Left lung (tissue), 14 donors: ENCODE results near the gene GAGE1. TPM values are rescaled to one million over a fixed set of nuclear protein-coding genes. Genes with fewer than 3 reads are reported as not detected.
A peak's percentile ranks its signal among the peaks of the same experiment; 100 is the strongest.
"Not testable (repeated sequence)": the region's sequence is repeated elsewhere in the genome, so short reads cannot be mapped to it uniquely, and the experiment has no call there.

Experiments
- ATAC-seq: fragments of 200-7000 bp; cut with Tn5 transposase; one replicate; pipeline ENCODE4 v1.9.1; 2020; ENCODE audit warnings: moderate library complexity
- DNase-seq, 4 donors: peaks; one replicate each; pipeline ENCODE4 v3.0.0-alpha.2; 2013 to 2020
- H3K27ac ChIP-seq, 2 donors: fragments of 200-600 bp; sonication (generic) in 1 of 2; one replicate each; pipeline versions ENCODE4 v1.5.0 to v1.8.0; 2020 to 2021
- H3K27me3 ChIP-seq, 2 donors: fragments of 200-600 bp; sonication (generic) in 1 of 2; one replicate each; pipeline versions ENCODE4 v1.5.0 to v1.8.0; 2020 to 2021
- H3K36me3 ChIP-seq, 2 donors: fragments of 200-600 bp; sonication (generic) in 1 of 2; one replicate each; pipeline versions ENCODE4 v1.5.0 to v1.8.0; 2020 to 2021
- H3K4me1 ChIP-seq, 2 donors: fragments of 200-600 bp; one replicate each; pipeline ENCODE4 v1.8.0; 2021
- H3K4me3 ChIP-seq, 2 donors: fragments of 200-600 bp; sonication (generic) in 1 of 2; one replicate each; pipeline versions ENCODE4 v1.5.0 to v1.8.0; 2020 to 2021; ENCODE audit warnings: mild to moderate bottlenecking in 1 of 2
- H3K9me3 ChIP-seq, 2 donors: fragments of 200-600 bp; sonication (generic) in 1 of 2; one replicate each; pipeline versions ENCODE4 v1.5.0 to v1.8.0; 2020 to 2021
- intact Hi-C, 2 donors: fragments of 100-400 bp; cut with DNase I; formaldehyde crosslinking; loops; one replicate each; pipeline versions ENCODE4 v1.11.2 to v1.14.2; 2022
- long read RNA-seq, 12 donors: library from polyadenylated mRNA in 2 of 12; unstranded in 2 of 12; transcript quantifications; one replicate each; pipeline ENCODE4 v2.0.0 and lab custom pipeline, GENCODE V29; 2019 to 2026
- polyA plus RNA-seq, 6 donors: library from polyadenylated mRNA; unstranded; fragments of 120-200 nt; gene quantifications; one replicate each; pipeline ENCODE4 v1.2.1, GENCODE V29; 2013; ENCODE audit not compliant: insufficient read length in 6 of 6
- total RNA-seq, 2 donors: library from RNA; stranded (reverse); fragmentation: NEBNext Ultra II Directional; extraction: Animal tissue kit (Norgen Biotek cat#: 25700); gene quantifications; one replicate each; pipeline ENCODE4 v1.2.1, GENCODE V29; 2021
- donor health status: DM: no; HTN: yes; CAD: no.
- donor health status: DM: no; HTN: no; CAD: no.

GAGE1 gene, protein sequence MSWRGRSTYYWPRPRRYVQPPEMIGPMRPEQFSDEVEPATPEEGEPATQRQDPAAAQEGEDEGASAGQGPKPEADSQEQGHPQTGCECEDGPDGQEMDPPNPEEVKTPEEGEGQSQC
- total RNA-seq (not detected), polyA plus RNA-seq (under 1 TPM in 1 of 6 donors, not detected in 5; 0.06 TPM)
- long read RNA-seq, donor 1: 0 reads
- long read RNA-seq, donor 2: 0 reads
- long read RNA-seq, donor 3: 0 reads
- long read RNA-seq, donor 4: 0 reads
- long read RNA-seq, donor 5: 0 reads
- long read RNA-seq, donor 6: 0 reads
- long read RNA-seq, donor 7: 0 reads
- long read RNA-seq, donor 8: 0 reads
- long read RNA-seq, donor 9: 0 reads
- long read RNA-seq, donor 10: 0 reads
- long read RNA-seq, donor 11: 0 reads
- long read RNA-seq, donor 12: 0 reads

DNA sequence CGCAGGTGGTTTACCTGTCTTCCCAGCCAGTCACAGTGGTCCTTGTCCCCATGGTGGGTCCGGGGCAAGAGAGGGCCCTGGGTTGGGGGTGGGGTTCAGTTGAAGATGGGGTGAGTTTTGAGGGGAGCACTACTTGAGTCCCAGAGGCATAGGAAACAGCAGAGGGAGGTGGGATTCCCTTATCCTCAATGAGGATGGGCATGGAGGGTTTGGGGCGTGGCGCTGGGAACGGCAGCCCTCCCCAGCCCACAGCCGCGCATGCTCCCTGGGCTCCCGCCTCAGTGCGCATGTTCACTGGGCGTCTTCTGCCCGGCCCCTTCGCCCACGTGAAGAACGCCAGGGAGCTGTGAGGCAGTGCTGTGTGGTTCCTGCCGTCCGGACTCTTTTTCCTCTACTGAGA is at the start of gene GAGE1:
GAGE1 (plus strand) TSS at position 301 of the 400 bp plus-strand sequence. CDS start 1,155 bp downstream, outside the sequence.
- ATAC-seq, DNase-seq, H3K27ac ChIP-seq, intact Hi-C loops, H3K27me3 ChIP-seq, H3K36me3 ChIP-seq, H3K4me1 ChIP-seq, H3K4me3 ChIP-seq, H3K9me3 ChIP-seq: not testable (repeated sequence)

DNA sequence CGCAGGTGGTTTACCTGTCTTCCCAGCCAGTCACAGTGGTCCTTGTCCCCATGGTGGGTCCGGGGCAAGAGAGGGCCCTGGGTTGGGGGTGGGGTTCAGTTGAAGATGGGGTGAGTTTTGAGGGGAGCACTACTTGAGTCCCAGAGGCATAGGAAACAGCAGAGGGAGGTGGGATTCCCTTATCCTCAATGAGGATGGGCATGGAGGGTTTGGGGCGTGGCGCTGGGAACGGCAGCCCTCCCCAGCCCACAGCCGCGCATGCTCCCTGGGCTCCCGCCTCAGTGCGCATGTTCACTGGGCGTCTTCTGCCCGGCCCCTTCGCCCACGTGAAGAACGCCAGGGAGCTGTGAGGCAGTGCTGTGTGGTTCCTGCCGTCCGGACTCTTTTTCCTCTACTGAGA is 47.8 kb upstream of the GAGE1 start, which contains the start of gene GAGE12E:
GAGE12E (plus strand) TSS at position 301 of the 400 bp plus-strand sequence. CDS start 1,155 bp downstream, outside the sequence.
- H3K27ac ChIP-seq, ATAC-seq, H3K4me1 ChIP-seq, H3K4me3 ChIP-seq, H3K9me3 ChIP-seq, DNase-seq, intact Hi-C loops, H3K36me3 ChIP-seq, H3K27me3 ChIP-seq: not testable (repeated sequence)

DNA sequence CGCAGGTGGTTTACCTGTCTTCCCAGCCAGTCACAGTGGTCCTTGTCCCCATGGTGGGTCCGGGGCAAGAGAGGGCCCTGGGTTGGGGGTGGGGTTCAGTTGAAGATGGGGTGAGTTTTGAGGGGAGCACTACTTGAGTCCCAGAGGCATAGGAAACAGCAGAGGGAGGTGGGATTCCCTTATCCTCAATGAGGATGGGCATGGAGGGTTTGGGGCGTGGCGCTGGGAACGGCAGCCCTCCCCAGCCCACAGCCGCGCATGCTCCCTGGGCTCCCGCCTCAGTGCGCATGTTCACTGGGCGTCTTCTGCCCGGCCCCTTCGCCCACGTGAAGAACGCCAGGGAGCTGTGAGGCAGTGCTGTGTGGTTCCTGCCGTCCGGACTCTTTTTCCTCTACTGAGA is 38.3 kb upstream of the GAGE1 start, which contains the start of gene GAGE12F:
GAGE12F (plus strand) TSS at position 301 of the 400 bp plus-strand sequence. CDS start 1,155 bp downstream, outside the sequence.
- intact Hi-C loops, H3K27me3 ChIP-seq, H3K36me3 ChIP-seq, H3K4me1 ChIP-seq, H3K4me3 ChIP-seq, H3K9me3 ChIP-seq, ATAC-seq, DNase-seq, H3K27ac ChIP-seq: not testable (repeated sequence)

DNA sequence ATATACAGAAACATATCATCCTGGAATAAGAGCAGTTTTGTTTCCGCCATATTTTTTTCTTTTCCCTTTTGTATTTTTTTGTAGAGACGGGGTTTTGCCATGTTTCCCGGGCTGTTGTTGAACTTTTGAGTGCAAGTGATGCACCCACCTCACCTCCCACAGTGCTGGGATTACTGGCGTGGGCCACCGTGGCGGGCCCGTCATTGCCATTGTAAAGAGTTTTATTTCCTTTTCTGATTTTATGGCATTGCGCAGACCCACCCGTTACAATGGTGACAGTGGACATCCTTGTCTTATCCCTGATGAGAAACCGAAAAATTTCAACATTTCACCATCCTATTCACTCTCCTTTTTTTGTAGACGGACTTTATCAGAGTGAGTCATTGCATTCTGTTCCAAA is 30.1 kb upstream of the GAGE1 start:
- H3K4me3 ChIP-seq, H3K27ac ChIP-seq, H3K9me3 ChIP-seq, ATAC-seq, H3K27me3 ChIP-seq, H3K4me1 ChIP-seq, intact Hi-C loops, H3K36me3 ChIP-seq: not testable (repeated sequence)
- peak in 2 of 4 donors; percentile 22 to 61 for DNase-seq

DNA sequence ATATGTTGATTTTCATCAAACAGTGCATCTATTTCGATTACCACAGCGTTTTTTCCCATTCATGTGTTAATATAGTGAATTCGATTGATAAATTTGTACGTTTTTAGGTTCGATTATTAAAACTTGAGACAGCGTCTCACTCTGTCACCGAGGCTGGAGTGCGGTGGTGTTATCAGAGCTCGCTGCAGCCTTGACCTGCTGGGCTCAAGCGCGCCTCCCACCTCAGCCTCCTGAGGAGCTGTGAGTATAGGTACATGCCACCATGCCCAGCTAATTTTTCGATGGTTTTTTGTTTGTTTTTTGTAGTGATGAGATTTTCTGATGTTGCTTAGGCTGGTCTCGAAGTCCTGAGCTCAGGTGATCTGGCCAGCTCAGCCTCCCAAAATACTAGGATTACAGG is 29.7 kb upstream of the GAGE1 start:
- H3K4me1 ChIP-seq, H3K27me3 ChIP-seq, ATAC-seq, H3K36me3 ChIP-seq, intact Hi-C loops, H3K4me3 ChIP-seq, H3K27ac ChIP-seq, H3K9me3 ChIP-seq: not testable (repeated sequence)
- DNase-seq: peak in 2 of 4 donors; percentile 11 to 23

DNA sequence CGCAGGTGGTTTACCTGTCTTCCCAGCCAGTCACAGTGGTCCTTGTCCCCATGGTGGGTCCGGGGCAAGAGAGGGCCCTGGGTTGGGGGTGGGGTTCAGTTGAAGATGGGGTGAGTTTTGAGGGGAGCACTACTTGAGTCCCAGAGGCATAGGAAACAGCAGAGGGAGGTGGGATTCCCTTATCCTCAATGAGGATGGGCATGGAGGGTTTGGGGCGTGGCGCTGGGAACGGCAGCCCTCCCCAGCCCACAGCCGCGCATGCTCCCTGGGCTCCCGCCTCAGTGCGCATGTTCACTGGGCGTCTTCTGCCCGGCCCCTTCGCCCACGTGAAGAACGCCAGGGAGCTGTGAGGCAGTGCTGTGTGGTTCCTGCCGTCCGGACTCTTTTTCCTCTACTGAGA is 28.7 kb upstream of the GAGE1 start, which contains the start of gene GAGE12G:
GAGE12G (plus strand) TSS at position 301 of the 400 bp plus-strand sequence. CDS start 1,155 bp downstream, outside the sequence.
- H3K27ac ChIP-seq, H3K9me3 ChIP-seq, H3K4me3 ChIP-seq, H3K4me1 ChIP-seq, ATAC-seq, DNase-seq, H3K36me3 ChIP-seq, H3K27me3 ChIP-seq, intact Hi-C loops: not testable (repeated sequence)

DNA sequence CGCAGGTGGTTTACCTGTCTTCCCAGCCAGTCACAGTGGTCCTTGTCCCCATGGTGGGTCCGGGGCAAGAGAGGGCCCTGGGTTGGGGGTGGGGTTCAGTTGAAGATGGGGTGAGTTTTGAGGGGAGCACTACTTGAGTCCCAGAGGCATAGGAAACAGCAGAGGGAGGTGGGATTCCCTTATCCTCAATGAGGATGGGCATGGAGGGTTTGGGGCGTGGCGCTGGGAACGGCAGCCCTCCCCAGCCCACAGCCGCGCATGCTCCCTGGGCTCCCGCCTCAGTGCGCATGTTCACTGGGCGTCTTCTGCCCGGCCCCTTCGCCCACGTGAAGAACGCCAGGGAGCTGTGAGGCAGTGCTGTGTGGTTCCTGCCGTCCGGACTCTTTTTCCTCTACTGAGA is 19.2 kb upstream of the GAGE1 start, which contains the start of gene GAGE12H:
GAGE12H (plus strand) TSS at position 301 of the 400 bp plus-strand sequence. CDS start 1,155 bp downstream, outside the sequence.
- H3K4me1 ChIP-seq, DNase-seq, H3K36me3 ChIP-seq, ATAC-seq, H3K27me3 ChIP-seq, H3K4me3 ChIP-seq, H3K9me3 ChIP-seq, H3K27ac ChIP-seq, intact Hi-C loops: not testable (repeated sequence)

DNA sequence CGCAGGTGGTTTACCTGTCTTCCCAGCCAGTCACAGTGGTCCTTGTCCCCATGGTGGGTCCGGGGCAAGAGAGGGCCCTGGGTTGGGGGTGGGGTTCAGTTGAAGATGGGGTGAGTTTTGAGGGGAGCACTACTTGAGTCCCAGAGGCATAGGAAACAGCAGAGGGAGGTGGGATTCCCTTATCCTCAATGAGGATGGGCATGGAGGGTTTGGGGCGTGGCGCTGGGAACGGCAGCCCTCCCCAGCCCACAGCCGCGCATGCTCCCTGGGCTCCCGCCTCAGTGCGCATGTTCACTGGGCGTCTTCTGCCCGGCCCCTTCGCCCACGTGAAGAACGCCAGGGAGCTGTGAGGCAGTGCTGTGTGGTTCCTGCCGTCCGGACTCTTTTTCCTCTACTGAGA is 9.6 kb upstream of the GAGE1 start, which contains the start of gene GAGE2A:
GAGE2A (plus strand) TSS at position 301 of the 400 bp plus-strand sequence. CDS start 1,155 bp downstream, outside the sequence.
- ATAC-seq, intact Hi-C loops, H3K9me3 ChIP-seq, H3K27me3 ChIP-seq, DNase-seq, H3K27ac ChIP-seq, H3K4me3 ChIP-seq, H3K36me3 ChIP-seq, H3K4me1 ChIP-seq: not testable (repeated sequence)

DNA sequence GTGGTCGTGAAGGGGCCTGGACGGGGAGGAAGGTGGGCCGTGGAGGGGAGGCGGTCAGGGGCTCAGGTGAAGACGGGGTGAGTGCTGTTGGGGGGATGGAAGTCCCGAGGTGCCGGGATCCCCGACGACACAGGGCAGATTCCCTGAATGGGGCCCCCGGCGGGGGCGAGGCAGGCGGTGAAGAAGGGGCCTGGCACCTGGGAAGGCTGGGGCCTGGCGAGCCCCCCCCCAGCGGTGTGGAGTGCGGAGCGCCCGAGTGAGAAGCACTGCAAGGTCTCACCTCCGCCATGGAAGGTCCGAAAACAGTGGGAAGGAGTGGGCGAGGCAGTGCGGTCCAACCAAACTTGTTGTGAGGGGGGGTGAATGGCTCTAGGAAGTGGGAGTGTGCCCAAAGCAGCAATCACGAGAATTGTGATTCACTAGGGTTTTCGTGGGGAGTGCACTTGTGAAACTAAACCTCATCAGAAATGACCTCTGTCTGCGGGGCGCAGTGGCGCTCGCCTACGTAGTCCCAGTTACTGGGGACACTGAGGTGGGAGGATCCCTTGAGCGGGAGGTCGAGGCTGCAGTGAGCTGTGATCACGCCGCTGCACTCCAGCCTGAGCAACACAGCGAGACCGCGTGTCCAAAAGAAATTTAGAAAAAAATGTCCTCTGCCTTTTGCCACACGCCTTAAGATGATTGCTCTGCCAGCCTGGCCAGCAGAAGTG is 8.9 kb upstream of the GAGE1 start:
- peak in 2 of 4 donors; percentile 35 to 81 for DNase-seq
- H3K4me1 ChIP-seq, H3K9me3 ChIP-seq, H3K36me3 ChIP-seq, intact Hi-C loops, H3K27ac ChIP-seq, H3K4me3 ChIP-seq, H3K27me3 ChIP-seq, ATAC-seq: not testable (repeated sequence)

DNA sequence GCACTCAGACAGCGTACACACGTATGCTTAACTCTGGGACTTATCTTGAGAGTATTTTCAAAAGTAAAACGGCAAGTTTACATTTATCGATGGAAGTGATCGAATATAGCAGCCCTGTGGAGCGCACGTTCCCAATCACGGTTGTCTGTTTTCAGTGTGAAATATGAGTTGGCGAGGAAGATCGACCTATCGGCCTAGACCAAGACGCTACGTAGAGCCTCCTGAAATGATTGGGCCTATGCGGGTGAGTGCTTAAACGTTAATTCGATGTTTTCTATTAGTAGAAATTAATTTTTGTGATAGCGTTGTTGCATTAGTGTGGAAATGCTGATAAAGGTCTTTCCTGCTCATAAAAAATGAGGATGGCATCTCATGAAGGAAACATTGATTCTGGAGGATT is 8.3 kb upstream of the GAGE1 start:
- H3K4me1 ChIP-seq, H3K27me3 ChIP-seq, DNase-seq, H3K36me3 ChIP-seq, H3K9me3 ChIP-seq, intact Hi-C loops, H3K4me3 ChIP-seq, H3K27ac ChIP-seq, ATAC-seq: not testable (repeated sequence)
